SK-N-SH (cell line): ENCODE measurements around the gene TARBP1.

Experiments used
- CTCF ChIP-seq: fragments of 200-600 bp; sonication (generic); IDR thresholded peaks from 2 replicates; pipeline ENCODE4 v1.6.1; 2017; ENCODE audit warnings: antibody characterized with exemption, mild to moderate bottlenecking, moderate library complexity
- SMC3 ChIP-seq: IDR thresholded peaks from 2 replicates; pipeline ENCODE4 v1.6.1; 2012; ENCODE audit warnings: low read depth, low read length, improper control_type of control experiment
- TF ChIP-seq, protein P1 (sequence below): fragments of 150-350 bp; IDR thresholded peaks from 2 replicates; pipeline ENCODE4 v1.6.1; 2017; ENCODE audit warnings: antibody characterized with exemption, low read length, low read depth, borderline replicate concordance
- TF ChIP-seq, protein P2 (sequence below): IDR thresholded peaks from 2 replicates; pipeline ENCODE4 v1.6.1; 2012; ENCODE audit warnings: mild to moderate bottlenecking, low read depth, low read length, moderate library complexity

DNA sequence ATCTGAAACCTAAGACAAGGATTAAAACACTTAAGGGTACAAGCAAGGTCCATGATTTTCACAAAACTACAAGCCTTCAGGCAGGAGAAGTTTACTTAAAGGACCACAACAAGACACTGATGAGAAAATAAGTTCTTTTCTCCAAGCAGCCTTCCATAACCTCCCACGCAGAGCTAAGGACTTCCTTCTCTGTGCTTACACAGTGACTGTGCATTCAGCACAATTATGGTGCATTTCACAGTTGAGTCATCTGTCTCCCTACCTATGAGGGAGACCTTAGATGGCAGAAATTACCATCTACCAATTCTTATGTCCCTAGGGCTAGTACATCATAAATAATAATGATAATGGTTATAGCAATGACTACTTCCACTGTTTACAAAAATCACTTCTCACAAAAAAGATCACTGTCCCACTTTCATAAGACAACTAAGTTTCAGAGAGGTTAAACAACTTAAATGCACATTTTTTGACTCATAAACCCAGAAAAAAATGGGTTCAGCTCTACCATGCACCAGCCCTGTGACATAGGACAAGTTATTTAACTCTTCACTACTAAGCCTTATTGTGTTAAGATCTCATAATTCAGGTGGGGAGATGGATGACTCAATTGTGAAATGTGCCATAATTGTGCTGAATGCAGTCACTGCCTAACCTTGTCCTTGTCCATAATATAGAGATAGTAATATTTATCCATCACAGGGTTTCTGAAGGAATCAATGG, 45.3 kb downstream of the TARBP1 start:
- TF ChIP-seq CTCF (no peak), SMC3 (no peak)
- TF ChIP-seq, protein P1, sequence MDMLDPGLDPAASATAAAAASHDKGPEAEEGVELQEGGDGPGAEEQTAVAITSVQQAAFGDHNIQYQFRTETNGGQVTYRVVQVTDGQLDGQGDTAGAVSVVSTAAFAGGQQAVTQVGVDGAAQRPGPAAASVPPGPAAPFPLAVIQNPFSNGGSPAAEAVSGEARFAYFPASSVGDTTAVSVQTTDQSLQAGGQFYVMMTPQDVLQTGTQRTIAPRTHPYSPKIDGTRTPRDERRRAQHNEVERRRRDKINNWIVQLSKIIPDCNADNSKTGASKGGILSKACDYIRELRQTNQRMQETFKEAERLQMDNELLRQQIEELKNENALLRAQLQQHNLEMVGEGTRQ = no peak
- TF ChIP-seq, protein P2, sequence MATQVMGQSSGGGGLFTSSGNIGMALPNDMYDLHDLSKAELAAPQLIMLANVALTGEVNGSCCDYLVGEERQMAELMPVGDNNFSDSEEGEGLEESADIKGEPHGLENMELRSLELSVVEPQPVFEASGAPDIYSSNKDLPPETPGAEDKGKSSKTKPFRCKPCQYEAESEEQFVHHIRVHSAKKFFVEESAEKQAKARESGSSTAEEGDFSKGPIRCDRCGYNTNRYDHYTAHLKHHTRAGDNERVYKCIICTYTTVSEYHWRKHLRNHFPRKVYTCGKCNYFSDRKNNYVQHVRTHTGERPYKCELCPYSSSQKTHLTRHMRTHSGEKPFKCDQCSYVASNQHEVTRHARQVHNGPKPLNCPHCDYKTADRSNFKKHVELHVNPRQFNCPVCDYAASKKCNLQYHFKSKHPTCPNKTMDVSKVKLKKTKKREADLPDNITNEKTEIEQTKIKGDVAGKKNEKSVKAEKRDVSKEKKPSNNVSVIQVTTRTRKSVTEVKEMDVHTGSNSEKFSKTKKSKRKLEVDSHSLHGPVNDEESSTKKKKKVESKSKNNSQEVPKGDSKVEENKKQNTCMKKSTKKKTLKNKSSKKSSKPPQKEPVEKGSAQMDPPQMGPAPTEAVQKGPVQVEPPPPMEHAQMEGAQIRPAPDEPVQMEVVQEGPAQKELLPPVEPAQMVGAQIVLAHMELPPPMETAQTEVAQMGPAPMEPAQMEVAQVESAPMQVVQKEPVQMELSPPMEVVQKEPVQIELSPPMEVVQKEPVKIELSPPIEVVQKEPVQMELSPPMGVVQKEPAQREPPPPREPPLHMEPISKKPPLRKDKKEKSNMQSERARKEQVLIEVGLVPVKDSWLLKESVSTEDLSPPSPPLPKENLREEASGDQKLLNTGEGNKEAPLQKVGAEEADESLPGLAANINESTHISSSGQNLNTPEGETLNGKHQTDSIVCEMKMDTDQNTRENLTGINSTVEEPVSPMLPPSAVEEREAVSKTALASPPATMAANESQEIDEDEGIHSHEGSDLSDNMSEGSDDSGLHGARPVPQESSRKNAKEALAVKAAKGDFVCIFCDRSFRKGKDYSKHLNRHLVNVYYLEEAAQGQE = no peak
